Measurements from ENCODE around the gene ATP6V0E1. TPM values are rescaled to one million over a fixed set of nuclear protein-coding genes. Genes with fewer than 3 reads are reported as not detected.
"Not testable (repeated sequence)": the region's sequence is repeated elsewhere in the genome, so short reads cannot be mapped to it uniquely, and the experiment has no call there.

ATP6V0E1 gene
- total and polyA plus RNA-seq, 2 donors, result 118 to 324 TPM

DNA sequence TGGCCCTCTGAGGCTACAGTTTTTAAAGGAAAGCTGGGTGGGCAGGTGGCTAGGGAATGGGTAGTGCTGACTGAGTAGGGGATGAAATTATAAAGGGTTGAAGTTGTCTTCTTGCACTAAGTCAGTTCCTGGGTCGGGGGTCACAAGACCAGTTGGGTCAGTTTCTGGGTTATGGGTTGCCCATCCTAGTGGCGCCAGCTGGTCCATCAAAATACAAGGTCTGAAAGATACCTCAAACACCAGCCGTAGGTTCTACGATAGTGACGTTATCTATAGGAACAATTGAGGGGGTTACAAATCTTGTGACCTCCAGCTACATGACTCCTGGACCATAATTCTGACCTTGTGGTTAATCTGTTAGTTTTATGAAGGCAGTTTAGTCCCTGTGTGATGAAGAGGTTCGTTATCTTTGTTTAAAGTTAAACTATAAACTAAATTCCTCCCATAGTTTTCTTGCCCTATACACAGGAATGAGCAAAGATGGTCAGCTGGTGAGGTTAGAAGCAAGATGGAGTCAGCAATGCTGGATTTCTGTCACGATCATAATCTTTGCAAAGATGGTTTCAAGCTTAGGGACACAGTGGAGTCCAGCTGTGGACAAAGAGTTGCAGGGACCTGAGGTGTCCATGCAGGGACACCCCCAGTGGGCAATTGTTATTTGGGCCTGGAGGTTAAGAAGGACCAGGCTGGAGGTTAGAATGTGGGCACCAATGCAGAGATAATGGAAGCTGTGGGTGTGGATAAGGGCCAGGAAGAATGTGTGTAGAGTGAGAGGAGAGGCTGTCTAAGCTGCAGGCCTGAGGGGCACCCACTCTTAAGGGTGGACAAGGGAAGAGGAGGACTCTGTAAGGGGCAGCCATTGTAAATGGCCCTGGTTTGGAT, 58.6 kb downstream of the ATP6V0E1 start:
- no peak for DNase-seq (ENCODE audit: extremely low spot score)
- whole genome bisulfite sequencing, result 43% methylated on average over 7 of the region's 7 CpGs
- H3K36me3 ChIP-seq (ENCODE audit: insufficient read depth), result no peaks in the 10 kb centered on the region
- H3K4me1 ChIP-seq (ENCODE audit: insufficient read depth), result no peaks in the 10 kb centered on the region
- H3K4me3 ChIP-seq (ENCODE audit: low read depth, low read length), result no peak overlapping the region
- no peak overlapping the region for H3K27ac ChIP-seq (ENCODE audit: low read depth)

GRCh38 chr5:173042763-173043107, 59.2 kb downstream of the ATP6V0E1 start:
- WGBS, result 75% methylated on average over 3 of the region's 3 CpGs
- Histone ChIP-seq H3K4me3 (ENCODE audit: low read depth, low read length) (no peak overlapping the region), H3K4me1 (ENCODE audit: insufficient read depth) (no peaks in the 10 kb centered on the region), H3K36me3 (ENCODE audit: insufficient read depth) (no peaks in the 10 kb centered on the region), H3K27ac (ENCODE audit: low read depth) (no peak overlapping the region)
- no peak for DNase-seq (ENCODE audit: extremely low spot score)

- Histone ChIP-seq H3K36me3 (ENCODE audit: insufficient read depth) (no peaks in the 10 kb centered on the region), H3K4me1 (ENCODE audit: insufficient read depth) (no peaks in the 10 kb centered on the region), H3K27ac (ENCODE audit: low read depth) (no peak overlapping the region), H3K4me3 (ENCODE audit: low read depth, low read length) (no peak overlapping the region)
- 46% methylated on average over 8 of the region's 8 CpGs for WGBS
- DNase-seq (ENCODE audit: extremely low spot score), result no peak
Observed at GRCh38 chr5:173045474-173045873, 61.9 kb downstream of the ATP6V0E1 start.

- WGBS, result 76% methylated on average over 12 of the region's 12 CpGs
Observed at GRCh38 chr5:173047096-173047837, 63.7 kb downstream of the ATP6V0E1 start.

GRCh38 chr5:173047838-173048105, 64.2 kb downstream of the ATP6V0E1 start:
- Histone ChIP-seq H3K4me1 (ENCODE audit: insufficient read depth) (no peaks in the 10 kb centered on the region), H3K27ac (ENCODE audit: low read depth) (no peak overlapping the region), H3K4me3 (ENCODE audit: low read depth, low read length) (no peak overlapping the region), H3K36me3 (ENCODE audit: insufficient read depth) (no peaks in the 10 kb centered on the region)
- DNase-seq (ENCODE audit: extremely low spot score), result no peak
- 64% methylated on average over 6 of the region's 6 CpGs for WGBS

More at GRCh38 chr5:173047096-173047837, 63.7 kb downstream of the ATP6V0E1 start:
- DNase-seq (ENCODE audit: extremely low spot score); H3K4me3 ChIP-seq (ENCODE audit: low read depth, low read length); H3K4me1 ChIP-seq (ENCODE audit: insufficient read depth); H3K36me3 ChIP-seq (ENCODE audit: insufficient read depth); H3K27ac ChIP-seq (ENCODE audit: low read depth): not testable (repeated sequence)

DNA sequence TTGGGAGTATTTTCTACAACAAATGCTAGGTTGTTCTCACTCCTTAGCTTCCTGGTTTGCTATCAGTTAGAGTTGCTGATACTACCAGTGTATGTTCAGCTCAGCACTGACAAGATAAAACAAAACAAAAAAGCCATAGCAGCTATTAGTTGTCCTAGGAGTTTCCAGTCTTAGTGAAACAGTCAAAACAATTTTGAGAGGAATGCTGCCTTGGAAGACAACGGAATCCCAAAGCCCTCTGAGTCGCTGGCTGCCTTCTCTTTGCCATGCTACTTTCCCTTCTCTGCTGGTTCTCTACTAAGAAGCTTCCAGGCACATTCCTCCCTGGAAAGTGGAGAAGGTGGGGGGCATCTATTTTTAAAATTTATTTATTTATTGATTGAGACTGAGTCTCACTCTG, 67.2 kb downstream of the ATP6V0E1 start:
- Histone ChIP-seq H3K36me3 (ENCODE audit: insufficient read depth) (no peaks in the 10 kb centered on the region), H3K4me1 (ENCODE audit: insufficient read depth) (no peaks in the 10 kb centered on the region), H3K4me3 (ENCODE audit: low read depth, low read length) (no peak overlapping the region), H3K27ac (ENCODE audit: low read depth) (no peak overlapping the region)
- 19% methylated on average over 2 of the region's 2 CpGs for WGBS
- no peak for DNase-seq (ENCODE audit: extremely low spot score)

DNA sequence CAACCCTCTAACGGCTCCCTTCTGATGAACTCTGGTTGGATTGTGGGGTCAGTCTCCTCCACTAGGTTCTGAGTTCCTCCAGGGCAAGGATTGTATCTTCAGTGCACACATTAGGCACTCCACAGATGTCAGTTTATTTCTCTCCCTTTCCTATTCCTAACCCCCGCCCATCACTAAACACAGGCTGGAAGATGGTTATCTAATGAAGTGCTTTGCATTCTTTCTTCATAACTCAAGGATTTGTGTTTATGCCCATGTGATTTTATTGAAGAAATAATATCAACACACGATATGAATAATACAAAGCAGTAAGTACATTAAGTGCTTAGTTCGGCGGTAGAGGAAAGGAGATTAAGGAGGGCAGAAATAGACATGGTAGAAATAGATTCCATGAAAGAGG, 68.2 kb downstream of the ATP6V0E1 start:
- WGBS, result 31% methylated on average over 5 of the region's 5 CpGs
- no peak overlapping the region for H3K27ac ChIP-seq (ENCODE audit: low read depth)
- H3K4me1 ChIP-seq (ENCODE audit: insufficient read depth), result no peaks in the 10 kb centered on the region

GRCh38 chr5:173053041-173053440, 69.5 kb downstream of the ATP6V0E1 start:
- H3K4me1 ChIP-seq (ENCODE audit: insufficient read depth), result no peaks in the 10 kb centered on the region
- no peak for DNase-seq (ENCODE audit: extremely low spot score)
- no peak overlapping the region for H3K4me3 ChIP-seq (ENCODE audit: low read depth, low read length)
- 66% methylated on average over 3 of the region's 3 CpGs for WGBS
- H3K27ac ChIP-seq (ENCODE audit: low read depth), result no peak overlapping the region
- no peaks in the 10 kb centered on the region for H3K36me3 ChIP-seq (ENCODE audit: insufficient read depth)

More for the DNA sequence above, 68.2 kb downstream of the ATP6V0E1 start:
- DNase-seq (ENCODE audit: extremely low spot score), result no peak
- Histone ChIP-seq H3K4me3 (ENCODE audit: low read depth, low read length) (no peak overlapping the region), H3K36me3 (ENCODE audit: insufficient read depth) (no peaks in the 10 kb centered on the region)

DNA sequence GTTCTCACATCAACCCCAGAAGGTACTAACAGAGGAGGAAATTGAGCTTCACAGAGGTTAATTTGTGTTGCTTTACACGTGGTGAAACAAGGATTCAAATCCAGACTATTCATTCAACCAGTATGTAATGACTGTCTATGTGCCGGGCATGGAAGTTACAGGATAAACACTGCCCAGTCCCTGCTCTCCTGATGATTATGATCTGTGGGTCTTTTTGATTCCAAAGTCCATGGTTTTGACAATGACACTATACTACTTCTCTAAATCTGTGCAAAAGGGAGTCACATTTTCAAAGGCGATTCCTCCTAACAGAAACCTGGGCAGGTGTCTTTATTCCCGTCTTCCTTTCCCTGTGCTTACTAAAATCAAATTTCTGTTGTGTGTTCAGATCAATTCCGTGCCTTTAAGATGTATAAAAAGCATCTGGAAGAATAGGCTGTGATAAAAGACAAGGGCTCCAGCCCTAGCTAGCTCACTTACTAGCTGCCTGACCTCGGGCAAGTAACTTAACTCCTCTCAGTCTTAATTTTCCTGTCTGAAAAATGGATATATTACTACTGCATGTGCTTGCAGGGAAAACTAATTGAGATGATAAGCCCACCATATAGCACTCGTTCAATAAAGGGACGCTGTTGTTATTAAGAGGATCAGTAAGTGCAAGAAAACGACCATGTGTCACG, 71.6 kb downstream of the ATP6V0E1 start:
- 29% methylated on average over 10 of the region's 10 CpGs for WGBS
- Histone ChIP-seq H3K36me3 (ENCODE audit: insufficient read depth) (no peaks in the 10 kb centered on the region), H3K4me3 (ENCODE audit: low read depth, low read length) (peak overlapping the region; percentile 34), H3K27ac (ENCODE audit: low read depth) (no peak overlapping the region), H3K4me1 (ENCODE audit: insufficient read depth) (no peaks in the 10 kb centered on the region)
- DNase-seq (ENCODE audit: extremely low spot score), result no peak

- WGBS, result 1% methylated on average over 11 of the region's 11 CpGs
- no peaks in the 10 kb centered on the region for H3K4me1 ChIP-seq (ENCODE audit: insufficient read depth)
- peak; percentile 3 for DNase-seq (ENCODE audit: extremely low spot score)
- peak overlapping the region; percentile 34 for H3K4me3 ChIP-seq (ENCODE audit: low read depth, low read length)
- no peaks in the 10 kb centered on the region for H3K36me3 ChIP-seq (ENCODE audit: insufficient read depth)
- no peak overlapping the region for H3K27ac ChIP-seq (ENCODE audit: low read depth)
Observed at GRCh38 chr5:173055722-173055982, 72.1 kb downstream of the ATP6V0E1 start.

DNA sequence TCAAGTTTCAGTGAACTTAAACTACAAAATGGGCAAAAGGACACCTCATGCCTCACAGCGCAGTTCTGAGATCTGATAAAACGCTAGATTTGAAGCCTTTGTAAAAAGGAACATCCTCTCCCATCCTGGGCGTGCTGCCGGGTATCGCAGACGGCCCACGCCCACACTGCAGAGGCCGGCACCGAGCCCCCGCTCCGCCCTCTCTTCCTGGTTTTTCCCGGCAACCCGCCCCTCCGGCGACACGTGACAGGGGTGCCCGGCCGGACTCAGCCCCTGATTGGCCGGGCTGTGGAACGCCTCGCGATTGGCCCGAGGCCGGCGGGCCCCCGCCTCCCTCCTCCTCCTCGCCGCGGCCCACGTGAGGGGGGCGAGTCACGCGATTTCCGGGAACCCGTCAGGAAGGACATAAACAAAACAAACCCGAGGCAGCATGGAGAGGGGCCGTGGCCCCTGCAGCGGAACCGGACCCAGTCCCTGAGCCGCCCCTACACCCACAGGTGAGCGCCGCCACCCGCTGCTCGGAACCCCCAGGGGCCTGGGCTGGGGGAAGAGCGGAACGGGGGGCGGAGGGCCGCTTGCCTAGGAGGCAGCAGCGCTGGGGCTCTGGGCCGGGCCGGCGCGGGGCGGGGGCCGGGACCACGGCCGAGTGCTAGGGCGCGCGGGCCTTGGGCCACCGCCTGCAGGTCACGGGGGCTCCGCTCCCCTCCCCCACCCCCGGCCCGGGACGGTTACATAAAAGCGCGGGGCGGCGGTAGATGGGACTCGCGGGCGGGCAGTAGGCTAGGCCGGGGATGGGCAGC, 72.6 kb downstream of the ATP6V0E1 start, which contains the start of gene CREBRF:
Gene CREBRF (plus strand): TSS at position 370 of the 800 bp plus-strand sequence. CDS start 24,424 bp downstream, outside the sequence.
- Histone ChIP-seq H3K4me3 (ENCODE audit: low read depth, low read length) (peak within 1 kb of the TSS; percentile 100), H3K4me1 (ENCODE audit: insufficient read depth) (no peaks in the 10 kb centered on the region)
- under 1% methylated on average over 74 of the region's 74 CpGs for WGBS

DNA sequence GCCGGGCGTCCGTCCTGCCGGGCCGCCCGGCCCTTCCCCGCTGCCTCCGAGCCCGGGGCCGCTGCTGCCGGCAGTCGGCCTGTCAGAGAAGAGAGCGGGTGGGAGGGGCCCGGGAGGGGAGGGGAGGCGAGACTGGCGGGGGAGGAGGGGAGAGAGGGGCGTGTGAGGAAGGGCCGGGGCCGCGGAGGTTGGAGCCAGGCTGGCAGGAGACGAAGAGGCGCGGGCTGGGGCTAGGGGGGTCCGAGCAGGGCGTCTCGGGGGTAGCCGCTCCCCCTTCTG, 73.2 kb downstream of the ATP6V0E1 start:
- WGBS, result under 1% methylated on average over 25 of the region's 27 CpGs
- no peak for DNase-seq (ENCODE audit: extremely low spot score)
- H3K27ac ChIP-seq (ENCODE audit: low read depth), result peak overlapping the region; percentile 91
- peak overlapping the region; percentile 100 for H3K4me3 ChIP-seq (ENCODE audit: low read depth, low read length)
- no peaks in the 10 kb centered on the region for H3K36me3 ChIP-seq (ENCODE audit: insufficient read depth)
- H3K4me1 ChIP-seq (ENCODE audit: insufficient read depth), result no peaks in the 10 kb centered on the region

More for the DNA sequence above, 72.6 kb downstream of the ATP6V0E1 start, which contains the start of gene CREBRF:
- Histone ChIP-seq H3K27ac (ENCODE audit: low read depth) (peak within 1 kb of the TSS; percentile 93), H3K36me3 (ENCODE audit: insufficient read depth) (no peaks in the 10 kb centered on the region)
- peak; percentile 86 for DNase-seq (ENCODE audit: extremely low spot score)

Data from urinary bladder (tissue), 4 donors.